CD4-positive, alpha-beta T cell treated with Interferon gamma for 1 hour (primary cell): ENCODE results near the gene LUZP1.

Experiments used
- DNase-seq: peaks from one replicate; pipeline ENCODE4 v3.0.0-alpha.2; 2020

The LUZP1 gene

GRCh38 chr1:23114424-23115079 is 54.1 kb downstream of the LUZP1 start:
- no peak for DNase-seq

- DNase-seq: no peak
Measured at GRCh38 chr1:23111600-23112535, 56.8 kb downstream of the LUZP1 start.

GRCh38 chr1:23110391-23110790 is 58.3 kb downstream of the LUZP1 start:
- no peak for DNase-seq

- DNase-seq: no peak
Measured at GRCh38 chr1:23108918-23109533, 59.6 kb downstream of the LUZP1 start.

DNA sequence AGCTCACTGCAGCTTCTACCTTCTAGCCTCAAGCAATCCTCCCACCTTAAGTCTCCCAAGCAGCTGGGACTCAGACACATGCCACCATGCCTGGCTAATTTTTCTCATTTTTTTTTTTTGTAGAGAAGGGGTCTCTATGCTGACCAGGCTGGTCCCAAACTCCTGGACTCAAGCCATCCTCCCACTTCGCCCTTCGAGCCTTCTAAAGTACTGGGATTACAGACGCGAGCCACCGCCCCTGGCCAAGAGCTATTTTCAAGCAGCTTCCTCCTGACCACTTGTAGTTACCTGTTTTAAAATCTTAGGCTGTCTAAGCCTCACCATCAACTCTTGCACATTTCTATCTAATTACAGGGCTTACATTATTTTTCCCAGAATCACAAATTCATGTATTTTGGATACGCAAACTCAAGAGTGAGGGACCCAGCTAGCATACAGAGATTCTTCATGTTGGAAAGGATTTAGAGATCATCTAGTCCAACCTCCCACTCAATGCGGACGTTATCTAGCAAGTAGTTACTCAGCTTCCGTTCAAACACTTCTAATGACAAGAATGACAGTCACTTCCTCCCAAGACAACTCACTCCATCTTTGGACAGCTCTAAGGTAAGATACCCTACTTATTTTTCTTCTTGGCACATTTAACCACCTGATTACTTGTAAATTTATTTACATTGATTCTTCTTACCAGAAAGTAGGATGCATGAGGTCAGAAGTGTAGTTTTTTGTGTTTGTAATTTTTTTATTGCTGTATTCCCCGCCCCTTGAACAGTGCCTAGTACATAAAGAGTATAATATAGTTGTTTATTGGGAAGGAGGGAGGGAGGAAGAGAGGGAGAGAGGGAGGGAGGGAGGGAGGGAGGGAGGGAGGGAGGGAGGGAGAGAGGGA is 65.4 kb downstream of the LUZP1 start:
- no peak for DNase-seq

GRCh38 chr1:23102289-23102688 is 66.4 kb downstream of the LUZP1 start:
- DNase-seq: no peak

DNA sequence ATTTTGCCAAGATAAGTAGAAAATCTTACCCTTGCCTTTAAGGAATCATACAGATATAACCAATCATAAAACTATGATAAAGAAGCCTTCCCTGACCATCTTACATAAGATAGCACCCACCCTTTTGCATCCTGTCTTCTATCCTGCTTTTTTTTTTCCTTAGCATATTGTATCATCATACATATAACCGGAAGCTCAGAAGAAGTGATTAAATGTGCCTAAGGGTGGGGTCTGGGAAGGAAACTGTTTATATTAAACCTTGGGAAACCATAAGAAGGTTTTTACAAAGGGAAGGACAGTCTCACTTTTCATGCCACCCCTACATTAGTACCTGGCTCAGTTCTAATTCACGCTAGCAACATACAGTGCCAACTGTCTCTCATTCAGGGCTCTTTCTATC is 66.8 kb downstream of the LUZP1 start:
- DNase-seq: no peak

DNA sequence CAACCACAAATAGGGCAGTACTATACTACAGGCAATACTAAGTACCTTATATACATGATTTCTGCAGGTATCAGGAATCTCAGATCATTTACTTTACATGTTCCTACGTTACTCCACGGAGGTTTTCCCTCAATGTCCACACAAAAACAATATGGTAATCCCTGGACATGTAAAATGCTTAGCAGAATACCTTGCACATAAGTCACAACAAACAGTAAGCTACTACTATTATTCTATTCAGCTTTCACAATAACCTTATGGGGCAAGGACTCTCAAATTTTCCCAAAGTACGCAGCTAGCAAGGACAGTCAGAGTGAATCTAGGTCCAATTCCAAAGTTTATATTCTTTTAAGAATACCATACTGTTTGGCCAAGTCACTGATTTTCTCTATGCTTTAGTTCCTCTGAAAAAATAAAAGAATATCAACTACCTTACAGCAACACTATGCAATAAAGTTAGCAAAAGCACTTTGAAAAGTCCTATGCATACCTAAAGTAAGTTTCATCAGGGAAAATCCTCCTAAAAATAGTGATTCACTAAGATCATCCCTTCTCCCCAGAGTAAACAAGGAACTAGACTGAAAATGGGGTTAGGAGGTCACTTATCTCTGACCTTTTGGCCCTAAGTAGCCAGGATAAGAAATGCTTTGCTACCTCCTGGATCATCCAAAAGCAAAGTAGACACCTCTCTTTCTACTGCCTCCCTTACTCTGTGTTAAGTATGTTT is 67.4 kb downstream of the LUZP1 start:
- DNase-seq: no peak

DNA sequence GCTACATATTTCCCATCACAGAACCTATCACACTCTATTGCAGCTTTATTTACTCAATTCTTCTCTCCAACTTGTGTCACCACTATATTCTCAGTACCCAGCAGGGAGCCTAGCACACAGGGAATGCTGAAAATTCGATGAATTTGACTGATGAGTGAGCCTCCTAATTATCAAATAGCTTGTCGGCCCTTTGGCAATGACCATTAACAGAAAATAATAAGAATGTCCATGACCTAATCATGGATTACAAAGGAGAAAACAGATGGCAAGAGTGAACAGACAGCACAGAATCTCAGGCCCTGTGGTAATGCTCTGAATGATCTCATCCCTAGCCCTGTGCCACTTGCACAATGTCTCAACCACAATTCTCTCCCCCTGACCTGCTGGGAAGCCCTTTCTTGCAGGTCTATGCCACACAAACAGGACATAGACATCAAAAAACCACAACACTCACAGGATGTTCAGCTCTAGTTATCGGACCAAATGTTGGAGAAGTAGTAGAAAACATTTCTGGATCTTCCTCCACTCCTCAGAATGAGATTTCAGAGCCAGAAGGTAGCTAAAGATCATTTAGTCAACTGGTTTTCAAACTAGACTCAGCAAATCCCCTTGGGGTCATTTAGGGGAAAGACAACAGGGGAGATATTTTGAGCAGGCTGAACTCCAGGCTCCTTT is 68.4 kb downstream of the LUZP1 start:
- DNase-seq: peak; percentile 53

- DNase-seq: no peak
Measured at GRCh38 chr1:23099171-23099536, 69.5 kb downstream of the LUZP1 start.

DNA sequence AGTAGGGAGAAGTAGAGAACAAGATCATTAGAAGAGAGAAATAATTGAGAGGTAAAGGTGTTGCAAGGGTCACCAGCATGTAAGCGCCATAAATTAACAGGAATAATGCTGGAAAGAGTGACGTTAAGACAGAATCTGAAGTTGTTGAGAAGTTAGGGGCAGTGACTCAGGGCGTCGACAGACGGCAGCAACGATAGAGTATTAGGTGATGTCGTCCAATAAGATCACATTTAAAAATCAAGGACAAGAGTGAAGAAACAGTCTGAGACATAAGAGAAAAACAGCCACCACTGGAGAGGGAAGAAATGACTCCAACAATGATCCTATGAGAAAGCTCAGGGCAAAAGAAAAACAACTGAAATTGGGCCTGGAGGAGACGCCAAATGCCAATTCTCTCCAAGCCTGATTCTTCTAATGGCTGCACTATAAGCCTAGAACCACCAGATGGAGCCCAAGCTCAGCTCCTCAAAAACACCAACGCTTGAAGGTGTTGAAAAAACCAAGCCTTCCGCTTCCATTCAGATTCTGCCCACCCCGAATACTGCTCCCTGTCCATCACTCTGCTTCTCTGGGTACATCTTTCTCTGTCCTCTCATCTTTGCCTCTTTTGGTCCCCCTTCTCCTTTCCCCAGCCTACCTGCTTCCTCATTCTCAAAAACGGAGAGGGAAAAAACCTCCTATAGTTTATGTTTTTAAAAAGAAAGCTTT is 70.0 kb downstream of the LUZP1 start:
- peak; percentile 56 for DNase-seq

DNA sequence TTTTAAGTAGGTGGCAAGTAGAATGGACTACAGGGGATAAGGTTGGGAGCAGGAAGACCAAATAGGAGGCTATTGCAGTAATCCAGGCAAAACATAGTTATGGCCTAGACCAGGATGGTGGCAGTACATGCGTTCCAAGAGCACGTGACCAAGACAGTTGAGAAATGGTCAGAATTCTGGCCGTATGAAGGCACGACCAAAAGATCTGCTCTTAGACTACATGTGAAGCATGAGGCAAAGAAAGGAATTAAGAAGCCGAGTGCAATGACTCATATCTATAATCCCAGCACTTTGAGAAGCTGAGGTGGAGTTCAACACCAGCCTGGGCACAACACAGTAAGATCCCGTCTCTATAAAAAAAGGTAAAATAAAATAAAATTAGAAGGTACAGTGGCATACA is 71.3 kb downstream of the LUZP1 start:
- DNase-seq: no peak

- no peak for DNase-seq
Measured at GRCh38 chr1:23092447-23092846, 76.2 kb downstream of the LUZP1 start.

- DNase-seq: no peak
Measured at GRCh38 chr1:23091545-23091944, 77.1 kb downstream of the LUZP1 start.

DNA sequence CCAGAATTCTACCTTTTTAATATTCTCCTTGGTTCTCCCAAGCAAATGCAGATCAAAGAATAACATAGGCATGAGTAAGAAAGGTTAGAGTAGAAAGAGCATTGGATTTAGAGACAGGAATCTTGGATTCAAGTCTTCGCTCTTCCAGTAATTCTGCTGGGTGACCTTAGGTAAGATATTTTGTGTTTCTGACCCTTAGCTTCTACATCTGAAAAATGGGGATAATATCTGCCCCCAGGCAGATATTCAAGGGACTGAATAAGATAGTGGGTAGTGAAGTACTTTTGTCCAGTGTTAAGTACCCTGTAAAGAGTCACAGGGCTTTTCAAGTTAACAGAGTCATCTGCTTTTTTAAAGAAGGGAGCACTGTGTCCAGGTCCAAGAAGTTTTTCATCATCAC is 78.6 kb downstream of the LUZP1 start:
- no peak for DNase-seq

DNA sequence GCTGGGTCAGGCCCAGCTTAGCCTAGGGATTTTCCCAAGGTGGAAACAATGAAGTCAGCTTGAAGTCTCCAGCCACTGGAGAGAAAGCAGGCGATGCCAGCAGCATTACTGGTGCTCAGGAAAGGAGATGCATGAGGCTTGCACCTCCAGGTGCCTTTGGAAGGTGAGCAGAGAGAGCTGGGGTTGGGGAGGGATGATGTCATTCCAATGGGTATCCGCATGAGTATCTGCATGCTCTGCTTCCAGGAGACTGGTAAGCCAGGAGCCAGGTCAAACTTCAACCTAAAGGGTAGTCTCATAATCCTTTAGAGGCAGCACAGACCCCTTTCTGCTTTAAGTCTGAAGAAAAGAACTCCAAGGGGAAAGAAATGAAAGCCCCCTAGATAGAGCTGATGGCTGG is 80.6 kb downstream of the LUZP1 start:
- no peak for DNase-seq

- no peak for DNase-seq
Measured at GRCh38 chr1:23085696-23086095, 83.0 kb downstream of the LUZP1 start.

GRCh38 chr1:23084880-23085279 is 83.8 kb downstream of the LUZP1 start:
- DNase-seq: no peak

DNA sequence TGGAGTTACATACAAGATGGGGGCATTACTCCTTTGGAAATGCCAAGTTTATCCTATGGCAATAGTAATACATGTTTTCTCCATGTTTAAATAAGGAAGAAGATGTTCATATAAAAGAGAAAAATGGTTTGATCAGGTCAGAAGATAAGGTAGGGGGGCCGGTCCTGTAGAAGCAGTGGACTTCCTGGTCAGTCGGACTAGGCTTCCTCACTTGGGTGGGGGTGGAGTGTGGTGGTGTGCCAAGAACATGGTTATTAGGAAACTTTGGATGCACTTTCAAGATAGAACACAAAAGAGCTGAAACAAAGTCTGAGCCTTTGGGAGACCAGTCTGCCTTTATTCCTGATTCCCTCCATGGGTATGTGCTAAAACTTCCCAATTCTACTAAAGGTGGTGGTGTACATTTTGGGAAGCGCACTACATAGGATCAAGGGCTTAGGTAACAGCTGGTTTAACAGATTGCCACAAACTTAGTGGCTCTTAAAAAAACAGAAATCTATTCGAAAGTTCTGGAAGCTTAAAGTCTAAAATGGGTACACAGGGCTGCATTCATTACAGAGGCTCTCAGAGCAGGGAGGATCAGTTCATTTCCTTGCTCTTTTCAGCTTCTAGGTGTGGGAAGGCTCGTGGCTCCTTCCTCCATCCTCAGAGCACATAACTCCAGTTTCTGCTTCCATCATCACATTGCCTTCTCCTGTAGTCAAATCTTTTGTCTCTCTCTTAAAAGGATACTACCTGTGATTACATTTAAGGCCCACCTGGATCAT is 84.8 kb downstream of the LUZP1 start:
- no peak for DNase-seq

GRCh38 chr1:23081376-23081775 is 87.3 kb downstream of the LUZP1 start:
- DNase-seq: no peak
